SK-N-SH (cell line): ENCODE measurements around the gene KCNA10. TPM values are rescaled to one million over a fixed set of nuclear protein-coding genes. Genes with fewer than 3 reads are reported as not detected.

Experiments used
- CTCF ChIA-PET: fragments of 300-600, 350-600 bp; formaldehyde crosslinking; extraction: SDS; loops from one replicate; lab custom pipeline; 2021; lab: Yijun Ruan, JAX
- POLR2A ChIA-PET: fragments of 350-600 bp; sonication (Branson Sonifier 250); formaldehyde crosslinking; extraction: SDS; loops from one replicate; lab custom pipeline; 2020; ENCODE audit warnings: antibody characterized with exemption, inconsistent platforms; lab: Yijun Ruan, JAX
- DNase-seq: peaks from one replicate; pipeline ENCODE4 v3.0.0; 2012
- H2AFZ ChIP-seq: fragments of 200-600 bp; sonication (generic); 2 replicates; pipeline ENCODE4 v1.8.1; 2016; ENCODE audit warnings: antibody characterized with exemption, mild to moderate bottlenecking, low read depth
- H3F3A ChIP-seq: fragments of 200-600 bp; sonication (generic); replicated peaks from 2 replicates; pipeline ENCODE3; 2016; ENCODE audit warnings: antibody characterized with exemption, mild to moderate bottlenecking; ENCODE audit not compliant: insufficient read depth
- H3K27ac ChIP-seq, 2 experiments: fragments of 200-500 bp in 1 of 2; fragments of 200-600 bp in 1 of 2; sonication (Bioruptor generic) in 1 of 2; sonication (generic), shearing (Covaris generic) in 1 of 2; 2 replicates each; pipeline versions ENCODE4 v1.5.1 to v1.6.1; 2014 to 2016; ENCODE audit warnings: low read depth in 2 of 2, inconsistent platforms in 1 of 2, low read length in 1 of 2, mild to moderate bottlenecking in 1 of 2, mixed read lengths in 1 of 2
- H3K27me3 ChIP-seq: fragments of 200-600 bp; sonication (generic), shearing (Covaris generic); 2 replicates; pipeline ENCODE4 v1.6.1; 2016; ENCODE audit warnings: mixed run types; ENCODE audit not compliant: insufficient read depth
- H3K36me3 ChIP-seq, 2 experiments: fragments of 200-500 bp in 1 of 2; fragments of 200-600 bp in 1 of 2; sonication (Bioruptor generic) in 1 of 2; sonication (generic) in 1 of 2; replicated peaks in 1 of 2; 2 replicates each; pipeline versions ENCODE3 to v1.5.1; 2014 to 2016; ENCODE audit warnings: low read length in 1 of 2, mild to moderate bottlenecking in 1 of 2; ENCODE audit not compliant: insufficient read depth in 2 of 2, control insufficient read depth in 1 of 2
- H3K4me1 ChIP-seq, 2 experiments: fragments of 200-500 bp in 1 of 2; fragments of 200-600 bp in 1 of 2; sonication (Bioruptor generic) in 1 of 2; sonication (generic), shearing (Covaris generic) in 1 of 2; 2 replicates each; pipeline versions ENCODE4 v1.5.1 to v1.6.1; 2014 to 2016; ENCODE audit warnings: low read depth in 1 of 2, low read length in 1 of 2, mixed run types in 1 of 2; ENCODE audit not compliant: insufficient read depth in 2 of 2, control insufficient read depth in 1 of 2
- H3K4me2 ChIP-seq: fragments of 200-600 bp; sonication (generic), shearing (Covaris generic); 2 replicates; pipeline ENCODE4 v1.6.1; 2017; ENCODE audit warnings: mixed run types
- H3K4me3 ChIP-seq, 2 experiments: fragments of 200-500 bp in 1 of 2; fragments of 200-600 bp in 1 of 2; sonication (Bioruptor generic) in 1 of 2; sonication (generic), shearing (Covaris generic) in 1 of 2; 2 replicates each; pipeline versions ENCODE4 v1.5.1 to v1.8.1; 2014 to 2016; ENCODE audit warnings: low read depth in 2 of 2, inconsistent platforms in 1 of 2, low read length in 1 of 2, mild to moderate bottlenecking in 1 of 2, mixed read lengths in 1 of 2, moderate library complexity in 1 of 2
- H3K79me2 ChIP-seq: fragments of 200-600 bp; sonication (generic); 2 replicates; pipeline ENCODE4 v1.8.1; 2017; ENCODE audit warnings: mild to moderate bottlenecking; ENCODE audit not compliant: insufficient read depth
- H3K9ac ChIP-seq: fragments of 200-600 bp; sonication (generic); 2 replicates; pipeline ENCODE4 v1.6.1; 2017; ENCODE audit warnings: mixed run types
- H3K9me2 ChIP-seq: fragments of 200-600 bp; sonication (generic); 2 replicates; pipeline ENCODE4 v1.6.1; 2017; ENCODE audit warnings: mixed run types
- H3K9me3 ChIP-seq: fragments of 200-600 bp; sonication (generic); 2 replicates; pipeline ENCODE4 v1.6.1; 2017; ENCODE audit warnings: mixed run types, mild to moderate bottlenecking, moderate library complexity
- H4K20me1 ChIP-seq: fragments of 200-600 bp; sonication (generic); 2 replicates; pipeline ENCODE4 v1.6.1; 2017; ENCODE audit warnings: mild to moderate bottlenecking, mixed run types; ENCODE audit not compliant: insufficient read depth
- CHD2 ChIP-seq: fragments of 150-350 bp; IDR thresholded peaks from 2 replicates; pipeline ENCODE4 v1.6.1; 2018; ENCODE audit warnings: low read length; ENCODE audit not compliant: partially characterized antibody
- ELF1 ChIP-seq: IDR thresholded peaks from 2 replicates; pipeline ENCODE4 v1.4.0; 2012
- EZH2phosphoT487 ChIP-seq: fragments of 200-600 bp; sonication (generic); IDR thresholded peaks from 2 replicates; pipeline ENCODE4 v1.6.1; 2017; ENCODE audit warnings: low read depth, mixed run types, mild to moderate bottlenecking, antibody characterized with exemption, moderate library complexity, borderline replicate concordance
- FOSL2 ChIP-seq: IDR thresholded peaks from 2 replicates; pipeline ENCODE4 v1.4.0; 2012; ENCODE audit warnings: low read depth, mild to moderate bottlenecking, moderate library complexity, borderline replicate concordance
- FOXJ3 ChIP-seq: sonication (generic); formaldehyde crosslinking; IDR thresholded peaks from 2 replicates; pipeline ENCODE4 v1.5.1; 2020; ENCODE audit warnings: mild to moderate bottlenecking, missing genetic modification reagents
- FOXM1 ChIP-seq: IDR thresholded peaks from 2 replicates; pipeline ENCODE4 v1.4.0; 2012; ENCODE audit warnings: low read depth, mild to moderate bottlenecking
- JUND ChIP-seq: IDR thresholded peaks from 2 replicates; pipeline ENCODE4 v1.4.0; 2012
- NRF1 ChIP-seq: IDR thresholded peaks from 2 replicates; pipeline ENCODE4 v1.6.1; 2012; ENCODE audit warnings: low read depth, mild to moderate bottlenecking, low read length
- RCOR1 ChIP-seq: fragments of 150-350 bp; IDR thresholded peaks from 2 replicates; pipeline ENCODE4 v1.6.1; 2017; ENCODE audit warnings: antibody characterized with exemption, low read length
- TAF1 ChIP-seq: IDR thresholded peaks from 2 replicates; pipeline ENCODE4 v1.6.1; 2012; ENCODE audit warnings: low read depth, mild to moderate bottlenecking, low read length, moderate library complexity, borderline replicate concordance
- TEAD4 ChIP-seq: IDR thresholded peaks from 2 replicates; pipeline ENCODE4 v1.4.0; 2012; ENCODE audit warnings: mild to moderate bottlenecking, borderline replicate concordance; ENCODE audit not compliant: insufficient read depth
- USF1 ChIP-seq: IDR thresholded peaks from 2 replicates; pipeline ENCODE4 v1.4.0; 2012; ENCODE audit warnings: low read depth, borderline replicate concordance
- USF2 ChIP-seq: fragments of 150-350 bp; IDR thresholded peaks from 2 replicates; pipeline ENCODE4 v1.6.1; 2017; ENCODE audit warnings: antibody characterized with exemption, low read length, low read depth, borderline replicate concordance
- YY1 ChIP-seq: IDR thresholded peaks from 2 replicates; pipeline ENCODE4 v1.4.0; 2012; ENCODE audit warnings: low read depth, mild to moderate bottlenecking
- WGBS: methylation state at CpG from one replicate; pipeline ENCODE4 v1.1.6; 2017; ENCODE audit warnings: low lambda C conversion rate; 5-methylcytosine and 5-hydroxymethylcytosine counted together
- polyA plus RNA-seq, 3 experiments: library from polyadenylated mRNA; depleted of rRNA; stranded (reverse); fragments of >200 nt; gene quantifications; 2 replicates each; pipeline ENCODE4 v1.2.3, GENCODE V29; 2012

Gene KCNA10
- polyA plus RNA-seq, 1 of the 3 experiments (the other 2 are of a cell fraction): not detected

GRCh38 chr1:110490791-110491451, 28.1 kb downstream of the KCNA10 start:
- Histone ChIP-seq H3K4me1 (no peaks in the 10 kb centered on the region), H2AFZ (no peak overlapping the region), H3K9me2 (no peaks in the 10 kb centered on the region), H3F3A (no peaks in the 10 kb centered on the region), H3K36me3 (no peaks in the 10 kb centered on the region), H3K4me3 (no peak overlapping the region), H3K79me2 (no peaks in the 10 kb centered on the region), H3K27me3 (no peaks in the 10 kb centered on the region), H3K9ac (no peak overlapping the region)
- ChIA-PET CTCF (interaction anchor here (0.9 to 2.3 kb wide), 4 partner anchors 19 to 287 kb away, joined by 3 to 11 read pairs (median 6); no protein-coding TSS in a partner anchor), POLR2A (no interaction called here)
- WGBS: 80% methylated on average over 11 of the region's 11 CpGs
- TF ChIP-seq JUND (no peak), FOXJ3 (no peak), RCOR1 (no peak), CHD2 (no peak), FOXM1 (no peak)
- TF ChIP-seq, all 33 proteins: peak for 0
- Histone ChIP-seq H3K9me3 (no peaks in the 10 kb centered on the region), H3K4me2 (no peak overlapping the region), H3K27ac (no peak overlapping the region), H4K20me1 (no peaks in the 10 kb centered on the region)
- DNase-seq: no peak

GRCh38 chr1:110489973-110490542, 28.9 kb downstream of the KCNA10 start:
- Histone ChIP-seq H3K36me3 (no peaks in the 10 kb centered on the region), H3K79me2 (no peaks in the 10 kb centered on the region), H3K27ac (no peak overlapping the region), H3K4me3 (no peak overlapping the region), H3K9me2 (no peaks in the 10 kb centered on the region), H4K20me1 (no peaks in the 10 kb centered on the region), H3K9me3 (no peaks in the 10 kb centered on the region), H3F3A (no peaks in the 10 kb centered on the region), H3K4me2 (no peak overlapping the region), H3K9ac (no peak overlapping the region), H3K4me1 (no peaks in the 10 kb centered on the region; a peak in 1 of 4 replicates), H2AFZ (no peak overlapping the region), H3K27me3 (no peaks in the 10 kb centered on the region)
- POLR2A ChIA-PET: no interaction called here
- TF ChIP-seq EZH2phosphoT487 (no peak), USF2 (no peak), TAF1 (no peak), YY1 (no peak), ELF1 (no peak), TEAD4 (no peak), NRF1 (no peak), FOSL2 (no peak), USF1 (no peak)
- CTCF ChIA-PET: interaction anchor here (0.6 to 2.3 kb wide), 5 partner anchors 10 to 283 kb away, joined by 3 to 11 read pairs (median 4); no protein-coding TSS in a partner anchor
- DNase-seq: no peak
- WGBS: 91% methylated on average over 13 of the region's 14 CpGs
